CD4-positive, alpha-beta T cell treated with Interleukin-6 for 4 hours (primary cell): ENCODE results near the gene GHR.

Experiments
- DNase-seq: peaks from one replicate; pipeline ENCODE4 v3.0.0-alpha.2; 2020; ENCODE audit warnings: mixed read lengths

Gene GHR

GRCh38 chr5:42518595-42519221 is 95.5 kb downstream of the GHR start:
- DNase-seq, result no peak

- no peak for DNase-seq
Measured at GRCh38 chr5:42520203-42520602, 97.0 kb downstream of the GHR start.

- no peak for DNase-seq
Measured at GRCh38 chr5:42520957-42521356, 97.7 kb downstream of the GHR start.

- DNase-seq, result no peak
Measured at GRCh38 chr5:42521406-42521805, 98.2 kb downstream of the GHR start.

GRCh38 chr5:42522783-42523182 is 99.5 kb downstream of the GHR start:
- DNase-seq, result no peak

GRCh38 chr5:42526179-42526578 is 102.9 kb downstream of the GHR start:
- DNase-seq, result no peak

GRCh38 chr5:42531611-42532010 is 108.4 kb downstream of the GHR start:
- DNase-seq, result no peak

GRCh38 chr5:42542106-42542505 is 118.9 kb downstream of the GHR start:
- DNase-seq, result no peak

GRCh38 chr5:42543774-42544173 is 120.5 kb downstream of the GHR start:
- DNase-seq, result no peak

- no peak for DNase-seq
Measured at GRCh38 chr5:42545038-42545437, 121.8 kb downstream of the GHR start.

- DNase-seq, result no peak
Measured at GRCh38 chr5:42547141-42547540, 123.9 kb downstream of the GHR start.

GRCh38 chr5:42547894-42548293 is 124.7 kb downstream of the GHR start:
- DNase-seq, result no peak

- DNase-seq, result no peak
Measured at GRCh38 chr5:42552597-42552996, 129.4 kb downstream of the GHR start.

- no peak for DNase-seq
Measured at GRCh38 chr5:42553461-42553860, 130.2 kb downstream of the GHR start.

GRCh38 chr5:42555010-42555409 is 131.8 kb downstream of the GHR start:
- no peak for DNase-seq

GRCh38 chr5:42555797-42556196 is 132.6 kb downstream of the GHR start:
- DNase-seq, result no peak

- DNase-seq, result no peak
Measured at GRCh38 chr5:42557689-42558088, 134.4 kb downstream of the GHR start.

- no peak for DNase-seq
Measured at GRCh38 chr5:42561656-42562055, 138.4 kb downstream of the GHR start.

- no peak for DNase-seq
Measured at GRCh38 chr5:42564689-42565356, 141.6 kb downstream of the GHR start.

GRCh38 chr5:42566652-42567295 is 143.5 kb downstream of the GHR start:
- no peak for DNase-seq

- no peak for DNase-seq
Measured at GRCh38 chr5:42569325-42569724, 146.1 kb downstream of the GHR start.

GRCh38 chr5:42569953-42570548 is 146.8 kb downstream of the GHR start:
- no peak for DNase-seq

GRCh38 chr5:42570966-42571960 is 148.0 kb downstream of the GHR start:
- DNase-seq, result no peak
